ENCODE results near the gene NEB.

NEB gene

GRCh38 chr2:151491496-151491895 lies 242.8 kb downstream of the NEB start:
- H3K4me3 ChIP-seq (ENCODE audit: low read depth in 1 of 2, low read length in 1 of 2), result no peak overlapping the region
- H3K36me3 ChIP-seq, result peaks cover 4% of the 10 kb centered on the region
- no peak for TF ChIP-seq CTCF (IDR thresholded peaks at IDR 0.05)
- no peaks in the 10 kb centered on the region for H3K27me3 ChIP-seq
- no peaks in the 10 kb centered on the region for H3K9me3 ChIP-seq
- H3K27ac ChIP-seq, result no peak overlapping the region
- peaks cover 4 to 9% of the 10 kb centered on the region in 2 experiments for H3K4me1 ChIP-seq (ENCODE audit: control insufficient read depth in 1 of 2, insufficient read depth in 1 of 2, low read depth in 1 of 2, low read length in 1 of 2)

GRCh38 chr2:151490276-151490675 lies 244.0 kb downstream of the NEB start:
- peaks cover 6% of the 10 kb centered on the region for H3K36me3 ChIP-seq
- H3K4me3 ChIP-seq (ENCODE audit: low read depth in 1 of 2, low read length in 1 of 2), result no peak overlapping the region
- H3K9me3 ChIP-seq, result no peaks in the 10 kb centered on the region
- no peak for TF ChIP-seq CTCF (IDR thresholded peaks at IDR 0.05)
- H3K27me3 ChIP-seq, result no peaks in the 10 kb centered on the region
- peaks cover 4 to 9% of the 10 kb centered on the region in 2 experiments for H3K4me1 ChIP-seq (ENCODE audit: control insufficient read depth in 1 of 2, insufficient read depth in 1 of 2, low read depth in 1 of 2, low read length in 1 of 2)
- no peak overlapping the region for H3K27ac ChIP-seq

GRCh38 chr2:151486053-151486452 lies 248.2 kb downstream of the NEB start:
- peaks cover 0 to 2% of the 10 kb centered on the region in 2 experiments for H3K4me1 ChIP-seq (ENCODE audit: control insufficient read depth in 1 of 2, insufficient read depth in 1 of 2, low read depth in 1 of 2, low read length in 1 of 2)
- H3K27me3 ChIP-seq, result no peaks in the 10 kb centered on the region
- no peak overlapping the region for H3K4me3 ChIP-seq (ENCODE audit: low read depth in 1 of 2, low read length in 1 of 2)
- H3K9me3 ChIP-seq, result no peaks in the 10 kb centered on the region
- no peak for TF ChIP-seq CTCF (IDR thresholded peaks at IDR 0.05)
- H3K27ac ChIP-seq, result no peak overlapping the region
- H3K36me3 ChIP-seq, result peaks cover 40% of the 10 kb centered on the region

- Histone ChIP-seq H3K4me1 (ENCODE audit: control insufficient read depth in 1 of 2, insufficient read depth in 1 of 2, low read depth in 1 of 2, low read length in 1 of 2) (no peaks in the 10 kb centered on the region), H3K9me3 (no peaks in the 10 kb centered on the region), H3K4me3 (ENCODE audit: low read depth in 1 of 2, low read length in 1 of 2) (no peak overlapping the region), H3K27me3 (no peaks in the 10 kb centered on the region), H3K36me3 (peaks cover 46% of the 10 kb centered on the region), H3K27ac (no peak overlapping the region)
- TF ChIP-seq CTCF (IDR thresholded peaks at IDR 0.05), result no peak
These were observed 250.2 kb downstream of the NEB start for GRCh38 chr2:151484100-151484499.

- TF ChIP-seq CTCF (IDR thresholded peaks at IDR 0.05), result no peak
- Histone ChIP-seq H3K36me3 (peaks cover 46% of the 10 kb centered on the region), H3K27ac (no peak overlapping the region), H3K27me3 (no peaks in the 10 kb centered on the region), H3K4me1 (ENCODE audit: control insufficient read depth in 1 of 2, insufficient read depth in 1 of 2, low read depth in 1 of 2, low read length in 1 of 2) (no peaks in the 10 kb centered on the region), H3K4me3 (ENCODE audit: low read depth in 1 of 2, low read length in 1 of 2) (no peak overlapping the region), H3K9me3 (no peaks in the 10 kb centered on the region)
These were observed 250.7 kb downstream of the NEB start for GRCh38 chr2:151483546-151483945.

- TF ChIP-seq CTCF (IDR thresholded peaks at IDR 0.05), result no peak
- Histone ChIP-seq H3K27me3 (no peaks in the 10 kb centered on the region), H3K27ac (no peak overlapping the region), H3K4me1 (ENCODE audit: control insufficient read depth in 1 of 2, insufficient read depth in 1 of 2, low read depth in 1 of 2, low read length in 1 of 2) (no peaks in the 10 kb centered on the region), H3K4me3 (ENCODE audit: low read depth in 1 of 2, low read length in 1 of 2) (no peak overlapping the region), H3K9me3 (no peaks in the 10 kb centered on the region), H3K36me3 (peaks cover 46% of the 10 kb centered on the region)
These were observed 252.0 kb downstream of the NEB start for GRCh38 chr2:151482171-151482725.
